Astrocyte (in vitro differentiated cells and primary cell): ENCODE measurements around the gene TAS2R42. TPM values are rescaled to one million over a fixed set of nuclear protein-coding genes. Genes with fewer than 3 reads are reported as not detected.

ENCODE experiments used
- DNase-seq: peaks from one replicate; pipeline ENCODE4 v3.0.0-alpha.2; 2010; ENCODE audit warnings: low read depth
- FAIRE-seq: peaks from 2 replicates; lab custom pipeline; 2011; peaks lifted over from hg19 to GRCh38; lab: Jason Lieb, UNC
- H2AFZ ChIP-seq: 2 replicates; pipeline ENCODE4 v1.6.0; 2012; ENCODE audit warnings: low read depth, low read length, inconsistent platforms
- H3K27ac ChIP-seq: 2 replicates; pipeline ENCODE4 v1.5.1; 2011; ENCODE audit warnings: low read depth, low read length, inconsistent platforms
- H3K27me3 ChIP-seq: 2 replicates; pipeline ENCODE4 v1.6.0; 2011; ENCODE audit warnings: low read length, inconsistent platforms; ENCODE audit not compliant: insufficient read depth
- H3K36me3 ChIP-seq: 2 replicates; pipeline ENCODE4 v1.5.1; 2011; ENCODE audit warnings: low read length, inconsistent platforms; ENCODE audit not compliant: insufficient read depth
- H3K4me1 ChIP-seq: 2 replicates; pipeline ENCODE4 v1.5.1; 2011; ENCODE audit warnings: low read length, inconsistent platforms; ENCODE audit not compliant: insufficient read depth
- H3K4me2 ChIP-seq: 2 replicates; pipeline ENCODE4 v1.6.0; 2012; ENCODE audit warnings: low read length, inconsistent platforms
- H3K4me3 ChIP-seq: 2 replicates; pipeline ENCODE4 v1.5.1; 2011; ENCODE audit warnings: low read depth, mild to moderate bottlenecking, low read length, inconsistent platforms; ENCODE audit not compliant: insufficient read depth
- H3K79me2 ChIP-seq: 2 replicates; pipeline ENCODE4 v1.6.0; 2012; ENCODE audit warnings: mild to moderate bottlenecking, low read length, inconsistent platforms; ENCODE audit not compliant: insufficient read depth
- H3K9ac ChIP-seq: 2 replicates; pipeline ENCODE4 v1.6.0; 2012; ENCODE audit warnings: mild to moderate bottlenecking, low read length, inconsistent platforms
- H3K9me3 ChIP-seq: 2 replicates; pipeline ENCODE4 v1.5.1; 2012; ENCODE audit warnings: low read depth, mild to moderate bottlenecking, low read length, inconsistent platforms; ENCODE audit not compliant: insufficient read depth
- H4K20me1 ChIP-seq: 2 replicates; pipeline ENCODE4 v1.6.0; 2012; ENCODE audit warnings: low read length, inconsistent platforms; ENCODE audit not compliant: insufficient read depth
- H3K27ac Mint-ChIP-seq: one replicate; pipeline ENCODE4 v1.8.0; 2021; ENCODE audit warnings: mild to moderate bottlenecking, mixed read lengths; ENCODE audit not compliant: unreplicated experiment
- H3K27me3 Mint-ChIP-seq: one replicate; pipeline ENCODE4 v1.8.0; 2021; ENCODE audit warnings: low read depth, mixed read lengths; ENCODE audit not compliant: unreplicated experiment
- H3K36me3 Mint-ChIP-seq: one replicate; pipeline ENCODE4 v1.8.0; 2021; ENCODE audit warnings: low read depth, mixed read lengths; ENCODE audit not compliant: unreplicated experiment
- H3K4me1 Mint-ChIP-seq: one replicate; pipeline ENCODE4 v1.8.0; 2021; ENCODE audit warnings: low read depth, mixed read lengths; ENCODE audit not compliant: unreplicated experiment
- H3K4me3 Mint-ChIP-seq: one replicate; pipeline ENCODE4 v1.8.0; 2021; ENCODE audit warnings: mild to moderate bottlenecking, moderate library complexity, mixed read lengths; ENCODE audit not compliant: unreplicated experiment
- H3K9me3 Mint-ChIP-seq: one replicate; pipeline ENCODE4 v1.8.0; 2021; ENCODE audit warnings: mild to moderate bottlenecking, mixed read lengths; ENCODE audit not compliant: unreplicated experiment
- CTCF ChIP-seq: IDR thresholded peaks from 2 replicates; pipeline ENCODE4 v1.5.1; 2011; ENCODE audit warnings: low read depth, mild to moderate bottlenecking, inconsistent platforms, low read length, moderate library complexity; ENCODE audit not compliant: insufficient read depth
- EZH2 ChIP-seq: IDR thresholded peaks from 2 replicates; pipeline ENCODE4 v1.6.1; 2012; ENCODE audit warnings: mild to moderate bottlenecking, low read length, inconsistent platforms; ENCODE audit not compliant: insufficient read depth
- total RNA-seq: library from RNA; stranded (reverse); gene quantifications from 2 replicates; pipeline ENCODE4 v1.2.1, GENCODE V29; 2021

The TAS2R42 gene
- total RNA-seq, 1 donor from 2014 or later, result not detected

- no peaks in the 10 kb centered on the region for H3K36me3 Mint-ChIP-seq
- Histone ChIP-seq H3K4me1 (no peaks in the 10 kb centered on the region), H3K36me3 (no peaks in the 10 kb centered on the region), H3K27ac (no peak overlapping the region), H4K20me1 (peaks cover 26% of the 10 kb centered on the region), H2AFZ (no peak overlapping the region), H3K27me3 (no peaks in the 10 kb centered on the region), H3K4me2 (no peak overlapping the region), H3K4me3 (no peak overlapping the region), H3K79me2 (peaks cover 63% of the 10 kb centered on the region), H3K9me3 (no peaks in the 10 kb centered on the region), H3K9ac (no peak overlapping the region)
- DNase-seq, result no peak
- no peaks in the 10 kb centered on the region for H3K9me3 Mint-ChIP-seq
- H3K4me1 Mint-ChIP-seq, result peaks cover 5% of the 10 kb centered on the region
- no peak for FAIRE-seq
- peak overlapping the region; percentile 26 for H3K27ac Mint-ChIP-seq
- H3K27me3 Mint-ChIP-seq, result no peaks in the 10 kb centered on the region
- TF ChIP-seq EZH2 (no peak), CTCF (no peak)
- no peak overlapping the region for H3K4me3 Mint-ChIP-seq
Observed at GRCh38 chr12:11152725-11153124, 34.0 kb downstream of the TAS2R42 start.

- H3K36me3 ChIP-seq, result no peaks in the 10 kb centered on the region
- no peak overlapping the region for H3K27ac Mint-ChIP-seq
- H3K4me3 ChIP-seq, result no peak overlapping the region
- H3K36me3 Mint-ChIP-seq, result no peaks in the 10 kb centered on the region
- no peak overlapping the region for H3K4me2 ChIP-seq
- no peak for TF ChIP-seq EZH2
- no peak for TF ChIP-seq CTCF
- H4K20me1 ChIP-seq, result peaks cover 31% of the 10 kb centered on the region
- no peak for FAIRE-seq
- no peak for DNase-seq
- no peaks in the 10 kb centered on the region for H3K27me3 Mint-ChIP-seq
- H2AFZ ChIP-seq, result no peak overlapping the region
- H3K27ac ChIP-seq, result no peak overlapping the region
- H3K79me2 ChIP-seq, result peaks cover 62% of the 10 kb centered on the region
- no peaks in the 10 kb centered on the region for H3K9me3 Mint-ChIP-seq
- H3K9me3 ChIP-seq, result no peaks in the 10 kb centered on the region
- no peaks in the 10 kb centered on the region for H3K4me1 ChIP-seq
- H3K9ac ChIP-seq, result no peak overlapping the region
- peaks cover 5% of the 10 kb centered on the region for H3K4me1 Mint-ChIP-seq
- H3K27me3 ChIP-seq, result no peaks in the 10 kb centered on the region
- no peak overlapping the region for H3K4me3 Mint-ChIP-seq
Observed at GRCh38 chr12:11150832-11151231, 35.9 kb downstream of the TAS2R42 start.

GRCh38 chr12:11147420-11147819 lies 39.3 kb downstream of the TAS2R42 start:
- no peaks in the 10 kb centered on the region for H3K4me1 ChIP-seq
- H3K9me3 ChIP-seq, result no peaks in the 10 kb centered on the region
- no peak overlapping the region for H3K4me2 ChIP-seq
- H3K27me3 Mint-ChIP-seq, result no peaks in the 10 kb centered on the region
- TF ChIP-seq CTCF (no peak), EZH2 (no peak)
- no peaks in the 10 kb centered on the region for H3K36me3 ChIP-seq
- H4K20me1 ChIP-seq, result peaks cover 40% of the 10 kb centered on the region
- H3K27ac Mint-ChIP-seq, result no peak overlapping the region
- FAIRE-seq, result no peak
- H3K9ac ChIP-seq, result no peak overlapping the region
- H3K9me3 Mint-ChIP-seq, result no peaks in the 10 kb centered on the region
- peaks cover 62% of the 10 kb centered on the region for H3K79me2 ChIP-seq
- no peak overlapping the region for H3K4me3 ChIP-seq
- no peaks in the 10 kb centered on the region for H3K36me3 Mint-ChIP-seq
- no peaks in the 10 kb centered on the region for H3K27me3 ChIP-seq
- no peak overlapping the region for H3K4me3 Mint-ChIP-seq
- H2AFZ ChIP-seq, result no peak overlapping the region
- H3K27ac ChIP-seq, result no peak overlapping the region
- peaks cover under 1% of the 10 kb centered on the region for H3K4me1 Mint-ChIP-seq
- no peak for DNase-seq
